Peyer's patch (tissue), 4 donors: ENCODE results near the gene ITGB2. TPM values are rescaled to one million over a fixed set of nuclear protein-coding genes. Genes with fewer than 3 reads are reported as not detected.

Source experiments
- DNase-seq, 3 donors: peaks; one replicate each; pipeline ENCODE4 v3.0.0-alpha.2; 2017 to 2019
- H3K27ac ChIP-seq, 4 donors: fragments of 200-600 bp; sonication (generic); one replicate each; pipeline ENCODE4 v1.5.1; 2016 to 2019
- H3K27me3 ChIP-seq, 2 donors: fragments of 200-600 bp; sonication (generic); one replicate each; pipeline ENCODE4 v1.5.1; 2019
- H3K36me3 ChIP-seq, 3 donors: fragments of 200-600 bp; sonication (generic); one replicate each; pipeline ENCODE4 v1.5.1; 2016 to 2019
- H3K4me1 ChIP-seq, 4 donors: fragments of 200-600 bp; sonication (generic); one replicate each; pipeline ENCODE4 v1.5.1; 2016 to 2019
- H3K4me3 ChIP-seq, 4 donors: fragments of 200-600 bp; sonication (generic); 1 replicate in 3 of 4; 2 replicates in 1 of 4; pipeline ENCODE4 v1.5.1; 2016 to 2019; ENCODE audit warnings: mild to moderate bottlenecking in 1 of 4
- H3K9me3 ChIP-seq, 4 donors: fragments of 200-600 bp; sonication (generic); one replicate each; pipeline ENCODE4 v1.5.1; 2016 to 2019; ENCODE audit warnings: mild to moderate bottlenecking in 1 of 4
- POLR2A ChIP-seq, 2 donors: fragments of 450-650 bp; IDR thresholded peaks; one replicate each; pipeline ENCODE4 v1.5.1; 2017; ENCODE audit warnings: antibody characterized with exemption in 2 of 2, mild to moderate bottlenecking in 2 of 2, moderate library complexity in 2 of 2
- total RNA-seq, 4 donors: library from RNA; depleted of rRNA; stranded (reverse); fragments of >200 nt; gene quantifications; one replicate each; pipeline ENCODE4 v1.1.0, GENCODE V29; 2016
- TF ChIP-seq, protein P1 (sequence below), 6 experiments: fragments of 450-650 bp in 4 of 6; fragments of 200-600 bp in 2 of 6; sonication (generic) in 1 of 6; IDR thresholded peaks; one replicate each; pipeline ENCODE4 v1.5.1; 2017 to 2019; ENCODE audit warnings: antibody characterized with exemption in 6 of 6, mild to moderate bottlenecking in 3 of 6, moderate library complexity in 1 of 6

ITGB2 gene
- total RNA-seq, 4 donors from 2014 or later = 9.3 to 58.6 (median 16.4) TPM

GRCh38 chr21:44904141-44904923 lies 16.4 kb downstream of the ITGB2 start:
- Histone ChIP-seq H3K36me3 (peaks cover 0 to 4% (median 0%) of the 10 kb centered on the region in 3 donors), H3K27ac (no peak overlapping the region), H3K4me3 (no peak overlapping the region), H3K4me1 (peaks cover 0 to 12% (median 3%) of the 10 kb centered on the region in 4 donors), H3K27me3 (no peaks in the 10 kb centered on the region), H3K9me3 (no peaks in the 10 kb centered on the region)
- TF ChIP-seq, protein P1, sequence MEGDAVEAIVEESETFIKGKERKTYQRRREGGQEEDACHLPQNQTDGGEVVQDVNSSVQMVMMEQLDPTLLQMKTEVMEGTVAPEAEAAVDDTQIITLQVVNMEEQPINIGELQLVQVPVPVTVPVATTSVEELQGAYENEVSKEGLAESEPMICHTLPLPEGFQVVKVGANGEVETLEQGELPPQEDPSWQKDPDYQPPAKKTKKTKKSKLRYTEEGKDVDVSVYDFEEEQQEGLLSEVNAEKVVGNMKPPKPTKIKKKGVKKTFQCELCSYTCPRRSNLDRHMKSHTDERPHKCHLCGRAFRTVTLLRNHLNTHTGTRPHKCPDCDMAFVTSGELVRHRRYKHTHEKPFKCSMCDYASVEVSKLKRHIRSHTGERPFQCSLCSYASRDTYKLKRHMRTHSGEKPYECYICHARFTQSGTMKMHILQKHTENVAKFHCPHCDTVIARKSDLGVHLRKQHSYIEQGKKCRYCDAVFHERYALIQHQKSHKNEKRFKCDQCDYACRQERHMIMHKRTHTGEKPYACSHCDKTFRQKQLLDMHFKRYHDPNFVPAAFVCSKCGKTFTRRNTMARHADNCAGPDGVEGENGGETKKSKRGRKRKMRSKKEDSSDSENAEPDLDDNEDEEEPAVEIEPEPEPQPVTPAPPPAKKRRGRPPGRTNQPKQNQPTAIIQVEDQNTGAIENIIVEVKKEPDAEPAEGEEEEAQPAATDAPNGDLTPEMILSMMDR (IDR thresholded peaks at IDR 0.05) = no peak
- no peak for DNase-seq

DNA sequence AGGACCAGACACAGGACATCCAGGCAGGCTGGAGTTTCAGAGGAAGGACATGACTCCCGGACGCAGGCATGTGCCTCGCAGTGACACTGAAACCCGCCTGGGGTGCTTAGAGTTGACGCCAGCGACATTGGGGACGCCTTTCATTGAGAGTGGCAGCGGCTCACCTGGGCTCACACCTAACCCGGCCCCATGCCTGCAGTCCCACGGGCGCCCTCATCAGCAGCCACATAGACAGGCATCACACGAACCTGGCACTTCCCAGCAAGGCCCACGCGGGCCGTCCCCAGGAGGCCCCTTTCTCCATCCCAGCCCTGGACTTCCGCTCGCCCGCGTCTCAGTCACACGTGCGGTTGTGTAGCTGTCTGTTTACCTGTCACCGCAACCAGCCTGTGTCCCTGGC lies 17.0 kb downstream of the ITGB2 start:
- no peak for DNase-seq
- Histone ChIP-seq H3K4me3 (no peak overlapping the region), H3K9me3 (no peaks in the 10 kb centered on the region), H3K4me1 (peaks cover 0 to 12% (median 3%) of the 10 kb centered on the region in 4 donors), H3K36me3 (peaks cover 0 to 4% (median 0%) of the 10 kb centered on the region in 3 donors), H3K27me3 (no peaks in the 10 kb centered on the region), H3K27ac (no peak overlapping the region)
- no peak for TF ChIP-seq POLR2A (IDR thresholded peaks at IDR 0.05)
- TF ChIP-seq, protein P1 (IDR thresholded peaks at IDR 0.05) = no peak

- TF ChIP-seq POLR2A (IDR thresholded peaks at IDR 0.05) = no peak
- TF ChIP-seq, protein P1 (IDR thresholded peaks at IDR 0.05) = no peak
- H3K4me1 ChIP-seq = peaks cover 0 to 9% (median 3%) of the 10 kb centered on the region in 4 donors
- DNase-seq = no peak
- no peaks in the 10 kb centered on the region for H3K9me3 ChIP-seq
- no peak overlapping the region for H3K27ac ChIP-seq
- H3K27me3 ChIP-seq = no peaks in the 10 kb centered on the region
- H3K36me3 ChIP-seq = peaks cover 0 to 4% (median 0%) of the 10 kb centered on the region in 3 donors
- H3K4me3 ChIP-seq = no peak overlapping the region
Measured at GRCh38 chr21:44903050-44903685, 17.5 kb downstream of the ITGB2 start.

DNA sequence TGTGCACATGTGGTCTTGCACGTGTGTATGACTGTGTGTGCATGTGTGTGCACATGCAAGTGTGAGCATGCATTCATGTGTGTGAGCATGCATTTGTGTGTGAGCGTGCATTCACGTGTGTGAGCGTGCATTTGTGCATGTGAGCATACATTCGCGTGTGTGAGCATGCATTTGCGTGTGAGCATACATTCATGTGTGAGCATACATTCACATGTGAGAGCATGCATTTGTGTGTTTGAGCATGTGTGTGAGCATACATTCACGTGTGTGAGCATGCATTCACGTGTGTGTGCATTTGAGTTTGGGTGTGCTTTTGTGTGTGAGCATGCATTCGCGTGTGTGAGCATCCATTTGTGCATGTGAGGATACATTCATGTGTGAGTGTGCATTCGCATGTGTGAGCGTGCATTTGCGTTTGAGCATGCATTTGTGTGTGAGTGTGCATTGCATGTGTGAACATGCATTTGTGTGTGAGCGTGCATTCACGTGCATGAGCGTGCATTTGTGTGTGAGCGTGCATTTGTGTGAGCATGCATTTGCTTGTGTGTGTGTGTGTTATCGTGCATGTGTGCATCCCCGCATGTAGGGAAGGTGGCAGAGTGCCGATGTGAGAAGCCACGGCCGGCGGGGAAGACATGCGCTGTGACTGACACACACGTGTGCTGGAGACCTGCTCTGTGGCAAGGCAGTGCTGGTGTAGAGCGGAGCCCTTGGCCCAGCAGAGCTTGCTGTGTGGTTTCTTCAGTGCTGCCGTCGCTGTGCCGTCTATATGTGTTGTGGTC lies 18.2 kb downstream of the ITGB2 start:
- H3K36me3 ChIP-seq = peaks cover 0 to 4% (median 0%) of the 10 kb centered on the region in 3 donors
- no peaks in the 10 kb centered on the region for H3K27me3 ChIP-seq
- TF ChIP-seq, protein P1 (IDR thresholded peaks at IDR 0.05) = no peak
- no peak for TF ChIP-seq POLR2A (IDR thresholded peaks at IDR 0.05)
- H3K4me3 ChIP-seq = no peak overlapping the region
- no peak for DNase-seq
- H3K9me3 ChIP-seq = no peaks in the 10 kb centered on the region
- no peak overlapping the region for H3K27ac ChIP-seq
- H3K4me1 ChIP-seq = peaks cover 0 to 7% (median 2%) of the 10 kb centered on the region in 4 donors

DNA sequence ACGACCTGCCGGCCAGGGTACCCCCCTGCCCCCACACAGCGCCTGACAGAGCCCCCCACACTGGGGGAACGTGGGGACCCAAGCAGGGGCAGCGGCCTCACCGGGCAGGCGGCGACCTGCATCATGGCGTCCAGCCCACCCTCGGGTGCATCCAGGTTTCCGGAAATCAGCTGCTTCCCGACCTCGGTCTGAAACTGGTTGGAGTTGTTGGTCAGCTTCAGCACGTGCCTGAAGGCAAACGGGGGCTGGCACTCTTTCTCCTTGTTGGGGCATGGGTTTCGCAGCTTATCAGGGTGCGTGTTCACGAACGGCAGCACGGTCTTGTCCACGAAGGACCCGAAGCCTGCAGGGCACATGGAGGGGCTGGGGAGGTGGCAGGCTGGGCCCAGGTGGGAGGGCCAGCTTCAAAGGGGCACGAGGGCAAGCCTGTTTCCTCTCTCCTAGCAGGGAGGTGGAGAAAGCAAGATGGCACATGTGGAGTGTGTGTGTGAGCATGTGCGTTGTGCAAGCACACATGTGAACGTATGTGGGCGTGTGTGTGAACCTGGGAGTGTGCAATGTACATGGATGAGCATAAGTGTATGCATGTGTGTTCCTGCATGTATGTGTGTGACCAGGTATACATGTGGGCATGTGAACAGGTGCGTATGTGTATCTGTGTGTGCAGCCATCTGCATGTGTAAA lies 19.2 kb downstream of the ITGB2 start:
- H3K9me3 ChIP-seq = no peaks in the 10 kb centered on the region
- no peak for TF ChIP-seq POLR2A (IDR thresholded peaks at IDR 0.05)
- TF ChIP-seq, protein P1 (IDR thresholded peaks at IDR 0.05) = no peak
- H3K4me1 ChIP-seq = peaks cover 0 to 15% (median 2%) of the 10 kb centered on the region in 4 donors
- no peak overlapping the region for H3K4me3 ChIP-seq
- no peak overlapping the region for H3K27ac ChIP-seq
- DNase-seq = no peak
- no peaks in the 10 kb centered on the region for H3K27me3 ChIP-seq
- peaks cover 0 to 4% (median 0%) of the 10 kb centered on the region in 3 donors for H3K36me3 ChIP-seq
